ENCODE measurements around the gene BICC1.

The BICC1 gene

DNA sequence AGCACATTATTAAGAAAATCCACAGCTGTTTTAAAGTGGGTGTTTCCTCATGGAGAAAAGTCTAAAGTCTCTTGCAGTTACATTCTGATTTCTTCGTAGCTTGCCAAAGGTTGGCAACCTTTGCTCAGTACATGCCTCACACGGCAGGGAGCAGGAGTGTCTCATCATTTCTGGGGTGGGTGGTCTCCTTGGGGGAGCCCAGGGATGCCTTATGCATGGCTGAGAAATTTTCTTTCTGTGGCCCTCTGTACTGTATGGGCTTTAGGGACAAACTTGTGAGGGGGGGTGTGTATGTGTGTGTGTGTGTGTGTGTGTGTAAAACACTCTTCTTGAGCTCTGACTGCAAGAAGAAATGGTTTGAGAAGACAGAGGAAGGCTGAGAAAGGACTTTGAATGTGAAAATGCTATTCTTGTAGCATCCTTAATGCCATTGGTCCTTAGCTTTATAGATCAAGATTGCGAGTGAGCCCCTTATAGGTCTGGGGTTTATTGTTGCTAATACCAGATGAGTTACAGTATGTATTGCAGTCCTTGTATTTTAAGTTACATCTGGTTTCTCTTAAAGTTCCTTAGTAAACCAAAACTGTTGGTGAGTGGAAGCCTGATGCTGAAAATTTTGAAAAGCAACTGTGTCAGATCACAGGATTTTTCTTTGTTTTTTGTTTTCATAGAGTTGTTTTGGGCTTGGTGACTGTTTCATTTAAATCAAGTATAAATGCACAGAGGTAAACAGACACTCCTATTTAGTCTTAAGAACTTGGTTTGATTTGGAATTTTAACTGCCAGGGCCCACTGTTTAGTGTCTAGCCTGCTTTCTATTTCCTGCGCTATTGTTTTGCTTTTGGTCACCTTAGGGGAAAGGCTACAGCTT is 242.0 kb downstream of the BICC1 start:
- H3K27ac ChIP-seq (ENCODE audit: insufficient read depth, low read depth, low read length, poor library complexity, severe bottlenecking) = no peak overlapping the region
- H3K9me3 ChIP-seq (ENCODE audit: control insufficient read depth, low read length) = no peaks in the 10 kb centered on the region
- no peaks in the 10 kb centered on the region for H3K36me3 ChIP-seq (ENCODE audit: control insufficient read depth, insufficient read depth, low read length)
- H3K27me3 ChIP-seq (ENCODE audit: control insufficient read depth, insufficient read depth, low read length, poor library complexity, severe bottlenecking) = no peaks in the 10 kb centered on the region
- H3K4me3 ChIP-seq (ENCODE audit: insufficient read depth, low read depth, low read length) = no peak overlapping the region
- H3K4me1 ChIP-seq (ENCODE audit: control insufficient read depth, insufficient read depth, low read length) = peaks cover 9% of the 10 kb centered on the region
- WGBS, 2 experiments = 83 to 86% methylated on average over 4 of the region's 4 CpGs

GRCh38 chr10:58755340-58755610 is 242.6 kb downstream of the BICC1 start:
- Histone ChIP-seq H3K27me3 (ENCODE audit: control insufficient read depth, insufficient read depth, low read length, poor library complexity, severe bottlenecking) (no peaks in the 10 kb centered on the region), H3K9me3 (ENCODE audit: control insufficient read depth, low read length) (no peaks in the 10 kb centered on the region), H3K4me3 (ENCODE audit: insufficient read depth, low read depth, low read length) (no peak overlapping the region), H3K4me1 (ENCODE audit: control insufficient read depth, insufficient read depth, low read length) (peaks cover 9% of the 10 kb centered on the region), H3K27ac (ENCODE audit: insufficient read depth, low read depth, low read length, poor library complexity, severe bottlenecking) (no peak overlapping the region), H3K36me3 (ENCODE audit: control insufficient read depth, insufficient read depth, low read length) (no peaks in the 10 kb centered on the region)
- 95 to 96% methylated on average over 1 of the region's 1 CpG for WGBS, 2 experiments

- 94 to 96% methylated on average over 4 of the region's 4 CpGs for WGBS, 2 experiments
- Histone ChIP-seq H3K27me3 (ENCODE audit: control insufficient read depth, insufficient read depth, low read length, poor library complexity, severe bottlenecking) (no peaks in the 10 kb centered on the region), H3K4me3 (ENCODE audit: insufficient read depth, low read depth, low read length) (no peak overlapping the region), H3K27ac (ENCODE audit: insufficient read depth, low read depth, low read length, poor library complexity, severe bottlenecking) (no peak overlapping the region), H3K9me3 (ENCODE audit: control insufficient read depth, low read length) (no peaks in the 10 kb centered on the region), H3K4me1 (ENCODE audit: control insufficient read depth, insufficient read depth, low read length) (peaks cover 9% of the 10 kb centered on the region), H3K36me3 (ENCODE audit: control insufficient read depth, insufficient read depth, low read length) (no peaks in the 10 kb centered on the region)
Measured at GRCh38 chr10:58755677-58756076, 243.0 kb downstream of the BICC1 start.

DNA sequence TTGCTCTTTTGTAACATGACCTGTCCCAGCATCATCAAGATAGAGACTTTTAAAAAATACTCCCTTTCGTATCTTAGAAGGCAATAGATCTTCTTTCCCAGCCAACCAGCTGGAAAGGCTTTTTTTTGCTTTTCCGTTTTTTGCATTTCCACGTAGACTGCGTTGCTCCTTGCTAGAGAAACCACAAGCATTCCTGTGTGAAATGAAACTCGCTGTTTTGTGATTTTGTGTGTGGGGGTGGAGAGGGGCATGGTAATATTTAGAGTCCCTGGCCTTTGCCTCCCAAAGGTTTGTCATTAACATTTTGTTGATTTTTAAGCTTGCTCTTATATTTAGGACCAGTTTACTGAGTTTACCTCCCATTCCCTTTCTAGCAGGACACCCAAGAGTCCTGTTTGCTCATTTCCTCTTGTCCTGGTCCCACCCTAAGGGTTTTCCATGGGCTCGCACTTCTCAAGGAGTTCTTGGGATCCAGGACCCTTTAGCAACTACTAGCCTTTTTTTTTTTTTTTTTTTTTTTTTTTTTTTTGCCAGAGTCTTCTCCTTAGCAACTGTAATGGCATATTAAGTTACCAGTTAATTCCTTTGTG is 243.6 kb downstream of the BICC1 start:
- Histone ChIP-seq H3K4me1 (ENCODE audit: control insufficient read depth, insufficient read depth, low read length) (peaks cover 9% of the 10 kb centered on the region), H3K36me3 (ENCODE audit: control insufficient read depth, insufficient read depth, low read length) (no peaks in the 10 kb centered on the region), H3K27me3 (ENCODE audit: control insufficient read depth, insufficient read depth, low read length, poor library complexity, severe bottlenecking) (no peaks in the 10 kb centered on the region), H3K27ac (ENCODE audit: insufficient read depth, low read depth, low read length, poor library complexity, severe bottlenecking) (no peak overlapping the region), H3K4me3 (ENCODE audit: insufficient read depth, low read depth, low read length) (no peak overlapping the region), H3K9me3 (ENCODE audit: control insufficient read depth, low read length) (no peaks in the 10 kb centered on the region)
- WGBS, 2 experiments = 89 to 92% methylated on average over 6 of the region's 6 CpGs

DNA sequence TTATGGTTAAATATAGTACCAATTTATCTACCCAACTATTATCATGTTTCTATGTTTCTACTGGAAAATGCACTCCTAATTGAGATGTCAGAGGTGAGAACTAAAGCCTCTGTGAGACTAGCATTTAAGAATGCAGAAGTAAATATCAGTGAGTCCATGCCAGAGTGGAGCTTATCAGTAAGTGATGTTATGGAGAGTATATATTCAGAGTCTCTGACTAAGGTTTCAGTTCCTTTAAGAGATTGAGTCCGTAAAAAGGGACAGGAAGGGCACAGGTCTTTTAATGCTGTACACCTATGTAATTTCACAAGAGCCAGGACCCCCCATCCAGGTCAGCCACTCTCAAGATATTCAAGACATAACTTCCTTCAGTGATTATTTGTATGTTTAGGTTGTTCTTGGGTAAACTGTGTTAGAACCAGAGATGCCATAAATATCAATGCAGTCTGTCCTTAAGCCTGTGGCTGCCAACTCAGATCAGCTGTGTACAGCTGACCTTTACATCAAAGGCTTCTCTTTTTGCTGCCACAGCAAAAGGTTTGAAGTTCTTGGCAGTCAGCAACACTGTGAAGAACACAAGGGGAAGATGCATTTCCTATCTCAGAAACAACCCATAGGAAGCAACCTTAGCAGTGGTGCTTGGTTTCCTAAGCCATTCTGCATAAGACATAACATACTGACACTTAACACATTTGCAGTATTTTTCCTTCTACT is 244.8 kb downstream of the BICC1 start:
- 100% methylated on average over 1 of the region's 1 CpG for whole genome bisulfite sequencing, 2 experiments
- Histone ChIP-seq H3K4me3 (ENCODE audit: insufficient read depth, low read depth, low read length) (no peak overlapping the region), H3K36me3 (ENCODE audit: control insufficient read depth, insufficient read depth, low read length) (no peaks in the 10 kb centered on the region), H3K27ac (ENCODE audit: insufficient read depth, low read depth, low read length, poor library complexity, severe bottlenecking) (no peak overlapping the region), H3K4me1 (ENCODE audit: control insufficient read depth, insufficient read depth, low read length) (peaks cover 9% of the 10 kb centered on the region), H3K27me3 (ENCODE audit: control insufficient read depth, insufficient read depth, low read length, poor library complexity, severe bottlenecking) (no peaks in the 10 kb centered on the region), H3K9me3 (ENCODE audit: control insufficient read depth, low read length) (no peaks in the 10 kb centered on the region)

DNA sequence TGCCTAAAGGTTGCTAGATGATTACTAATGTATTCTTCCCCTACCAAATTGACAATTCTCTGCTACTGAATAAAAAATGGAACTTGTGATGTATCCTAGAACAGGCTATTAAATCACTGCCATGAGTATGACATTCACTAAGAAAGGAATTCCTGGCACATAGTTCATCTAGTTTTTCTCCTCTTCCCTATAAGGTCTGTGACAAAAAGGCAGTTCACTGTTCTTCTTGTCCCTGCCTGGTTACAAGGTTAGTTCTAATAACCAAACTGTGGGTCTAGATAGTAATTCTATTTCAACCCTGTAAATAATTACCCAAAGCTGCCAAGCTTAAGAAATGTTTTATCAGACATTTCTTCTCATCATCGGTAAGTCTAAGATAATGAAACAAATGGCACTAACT is 245.6 kb downstream of the BICC1 start:
- Histone ChIP-seq H3K27ac (ENCODE audit: insufficient read depth, low read depth, low read length, poor library complexity, severe bottlenecking) (no peak overlapping the region), H3K27me3 (ENCODE audit: control insufficient read depth, insufficient read depth, low read length, poor library complexity, severe bottlenecking) (no peaks in the 10 kb centered on the region), H3K36me3 (ENCODE audit: control insufficient read depth, insufficient read depth, low read length) (no peaks in the 10 kb centered on the region), H3K4me1 (ENCODE audit: control insufficient read depth, insufficient read depth, low read length) (peaks cover 9% of the 10 kb centered on the region), H3K4me3 (ENCODE audit: insufficient read depth, low read depth, low read length) (no peak overlapping the region), H3K9me3 (ENCODE audit: control insufficient read depth, low read length) (no peaks in the 10 kb centered on the region)
- WGBS, 2 experiments = no CpG with 5 or more reads among the region's 1 CpG

- H3K4me1 ChIP-seq (ENCODE audit: control insufficient read depth, insufficient read depth, low read length) = no peaks in the 10 kb centered on the region
- no peak overlapping the region for H3K4me3 ChIP-seq (ENCODE audit: insufficient read depth, low read depth, low read length)
- H3K36me3 ChIP-seq (ENCODE audit: control insufficient read depth, insufficient read depth, low read length) = no peaks in the 10 kb centered on the region
- no peaks in the 10 kb centered on the region for H3K9me3 ChIP-seq (ENCODE audit: control insufficient read depth, low read length)
- WGBS, 2 experiments = 98 to 100% methylated on average over 1 of the region's 1 CpG
- no peaks in the 10 kb centered on the region for H3K27me3 ChIP-seq (ENCODE audit: control insufficient read depth, insufficient read depth, low read length, poor library complexity, severe bottlenecking)
- no peak overlapping the region for H3K27ac ChIP-seq (ENCODE audit: insufficient read depth, low read depth, low read length, poor library complexity, severe bottlenecking)
Measured at GRCh38 chr10:58764087-58764747, 251.5 kb downstream of the BICC1 start.

- 79 to 93% methylated on average over 3 of the region's 3 CpGs for WGBS, 2 experiments
- Histone ChIP-seq H3K9me3 (ENCODE audit: control insufficient read depth, low read length) (no peaks in the 10 kb centered on the region), H3K27ac (ENCODE audit: insufficient read depth, low read depth, low read length, poor library complexity, severe bottlenecking) (no peak overlapping the region), H3K36me3 (ENCODE audit: control insufficient read depth, insufficient read depth, low read length) (no peaks in the 10 kb centered on the region), H3K27me3 (ENCODE audit: control insufficient read depth, insufficient read depth, low read length, poor library complexity, severe bottlenecking) (no peaks in the 10 kb centered on the region), H3K4me3 (ENCODE audit: insufficient read depth, low read depth, low read length) (no peak overlapping the region), H3K4me1 (ENCODE audit: control insufficient read depth, insufficient read depth, low read length) (no peaks in the 10 kb centered on the region)
Measured at GRCh38 chr10:58765910-58766309, 253.2 kb downstream of the BICC1 start.

GRCh38 chr10:58767652-58768051 is 255.0 kb downstream of the BICC1 start:
- Histone ChIP-seq H3K9me3 (ENCODE audit: control insufficient read depth, low read length) (no peaks in the 10 kb centered on the region), H3K4me3 (ENCODE audit: insufficient read depth, low read depth, low read length) (no peak overlapping the region), H3K27me3 (ENCODE audit: control insufficient read depth, insufficient read depth, low read length, poor library complexity, severe bottlenecking) (no peaks in the 10 kb centered on the region), H3K36me3 (ENCODE audit: control insufficient read depth, insufficient read depth, low read length) (no peaks in the 10 kb centered on the region), H3K4me1 (ENCODE audit: control insufficient read depth, insufficient read depth, low read length) (no peaks in the 10 kb centered on the region), H3K27ac (ENCODE audit: insufficient read depth, low read depth, low read length, poor library complexity, severe bottlenecking) (no peak overlapping the region)
- 89 to 100% methylated on average over 2 to 4 of the region's 4 CpGs for WGBS, 2 experiments

GRCh38 chr10:58771863-58772262 is 259.2 kb downstream of the BICC1 start:
- WGBS, 2 experiments = 100% methylated on average over 1 of the region's 1 CpG
- Histone ChIP-seq H3K27ac (ENCODE audit: insufficient read depth, low read depth, low read length, poor library complexity, severe bottlenecking) (no peak overlapping the region), H3K9me3 (ENCODE audit: control insufficient read depth, low read length) (no peaks in the 10 kb centered on the region), H3K27me3 (ENCODE audit: control insufficient read depth, insufficient read depth, low read length, poor library complexity, severe bottlenecking) (no peaks in the 10 kb centered on the region), H3K4me3 (ENCODE audit: insufficient read depth, low read depth, low read length) (no peak overlapping the region), H3K4me1 (ENCODE audit: control insufficient read depth, insufficient read depth, low read length) (no peaks in the 10 kb centered on the region), H3K36me3 (ENCODE audit: control insufficient read depth, insufficient read depth, low read length) (no peaks in the 10 kb centered on the region)
